Endometrium (tissue), 2 donors: Measurements from ENCODE around the gene FETUB.
"Not testable (repeated sequence)": the region's sequence is repeated elsewhere in the genome, so short reads cannot be mapped to it uniquely, and the experiment has no call there.

ENCODE experiments used
- FAIRE-seq: peaks from 2 replicates; lab custom pipeline; 2012; peaks lifted over from hg19 to GRCh38; lab: Jason Lieb, UNC
- donor health status: control.
- donor health status: control.

FETUB gene

DNA sequence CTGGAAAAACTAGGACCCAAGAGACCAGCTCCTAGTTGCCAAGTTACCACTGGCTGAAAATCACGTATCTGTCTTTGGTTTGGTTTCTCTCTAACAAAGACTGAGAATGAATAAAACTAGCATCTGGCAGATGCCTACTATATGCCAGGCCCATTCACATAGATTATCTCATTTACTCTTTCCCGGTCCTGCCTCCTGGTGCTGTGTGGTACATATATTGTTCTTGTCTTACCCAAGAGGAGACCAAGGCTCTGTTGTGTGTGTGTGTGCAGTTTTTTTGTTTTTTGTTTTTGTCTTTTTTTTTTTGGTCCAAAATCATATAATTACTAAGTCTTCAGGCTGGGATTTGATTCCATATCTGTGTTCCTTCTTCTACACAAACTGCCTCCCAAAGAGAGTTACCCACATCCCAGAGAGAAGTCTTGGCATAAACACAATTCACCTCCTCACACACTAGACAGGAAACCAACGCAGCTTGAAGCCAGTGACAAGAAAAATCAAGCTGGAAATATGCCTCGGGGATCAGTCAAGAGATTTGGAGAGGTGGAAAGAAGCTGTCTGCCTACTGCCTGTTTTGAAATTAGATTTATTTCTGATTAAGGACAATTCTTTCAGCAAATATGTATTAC lies 26.4 kb upstream of the FETUB start:
- no peak for FAIRE-seq

DNA sequence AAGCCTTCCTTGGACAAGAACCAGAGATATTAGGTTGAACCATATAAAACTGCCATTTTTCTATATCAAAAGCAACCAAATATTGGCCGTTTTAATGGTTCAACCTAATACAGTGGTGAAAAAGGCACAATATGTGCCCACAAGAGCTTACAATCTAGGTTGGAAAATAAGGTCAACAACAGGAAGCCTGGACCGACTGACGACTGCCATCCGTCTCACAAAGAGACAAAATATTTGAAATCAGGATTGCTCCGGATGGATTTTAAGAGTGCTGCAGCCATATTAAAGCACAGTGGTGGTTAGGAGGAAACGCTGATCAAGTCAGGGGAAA lies 26.0 kb upstream of the FETUB start:
- no peak for FAIRE-seq

DNA sequence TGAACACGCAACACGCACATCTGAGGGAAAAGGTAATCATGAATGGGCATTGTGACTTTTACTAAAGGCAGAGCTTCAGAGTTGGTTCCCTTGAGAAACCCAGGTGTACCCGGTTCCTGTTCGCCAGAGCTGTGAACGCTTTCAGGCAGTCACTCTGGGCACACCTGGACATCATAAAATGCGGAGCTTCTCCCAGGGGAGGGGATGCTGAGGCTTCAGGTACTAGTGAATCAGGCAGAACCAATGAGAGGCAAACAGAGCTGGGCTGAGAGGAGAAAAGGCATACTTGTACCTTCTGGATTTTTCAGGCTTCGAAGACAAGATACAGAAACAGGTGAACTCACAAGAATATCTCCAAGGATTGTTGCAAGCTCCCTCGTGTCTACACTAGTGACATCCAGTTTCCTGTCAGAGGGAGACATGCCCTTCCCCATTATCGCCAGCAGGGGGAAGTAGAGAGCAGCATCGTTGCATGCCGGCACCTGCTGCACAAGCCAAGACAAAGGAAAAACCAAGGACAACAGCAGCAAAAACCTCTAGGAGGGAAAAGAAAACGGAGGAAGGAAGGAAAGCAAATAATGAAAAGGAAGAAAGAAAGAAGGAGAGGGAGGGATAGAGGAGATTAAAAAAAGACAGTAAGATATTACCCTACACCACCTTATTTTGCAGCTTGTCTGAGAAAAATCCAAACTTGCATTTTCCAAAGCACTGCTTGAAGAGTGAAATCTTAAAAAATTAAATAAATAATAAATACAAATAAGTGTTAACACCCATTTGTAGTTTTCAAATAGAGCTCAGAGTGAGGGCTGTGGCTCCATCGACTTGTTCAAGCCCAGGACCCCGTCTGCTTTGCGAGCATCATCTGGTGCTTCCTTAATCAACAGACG lies 25.4 kb upstream of the FETUB start:
- FAIRE-seq: no peak

DNA sequence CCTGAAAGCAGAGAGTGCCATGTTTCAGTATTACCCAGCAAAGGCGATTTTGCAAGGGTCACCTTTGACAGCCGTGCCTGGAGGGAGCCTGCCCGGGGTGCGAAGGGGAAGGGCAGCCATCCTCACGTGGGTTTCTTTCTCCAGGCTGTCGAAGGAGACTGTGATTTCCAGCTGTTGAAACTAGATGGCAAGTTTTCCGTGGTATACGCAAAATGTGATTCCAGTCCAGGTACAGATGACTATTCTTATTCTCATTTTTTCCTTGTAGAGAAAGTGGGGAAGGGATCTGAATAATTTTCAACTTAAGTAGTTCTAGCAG lies 23.9 kb upstream of the FETUB start:
- no peak for FAIRE-seq

DNA sequence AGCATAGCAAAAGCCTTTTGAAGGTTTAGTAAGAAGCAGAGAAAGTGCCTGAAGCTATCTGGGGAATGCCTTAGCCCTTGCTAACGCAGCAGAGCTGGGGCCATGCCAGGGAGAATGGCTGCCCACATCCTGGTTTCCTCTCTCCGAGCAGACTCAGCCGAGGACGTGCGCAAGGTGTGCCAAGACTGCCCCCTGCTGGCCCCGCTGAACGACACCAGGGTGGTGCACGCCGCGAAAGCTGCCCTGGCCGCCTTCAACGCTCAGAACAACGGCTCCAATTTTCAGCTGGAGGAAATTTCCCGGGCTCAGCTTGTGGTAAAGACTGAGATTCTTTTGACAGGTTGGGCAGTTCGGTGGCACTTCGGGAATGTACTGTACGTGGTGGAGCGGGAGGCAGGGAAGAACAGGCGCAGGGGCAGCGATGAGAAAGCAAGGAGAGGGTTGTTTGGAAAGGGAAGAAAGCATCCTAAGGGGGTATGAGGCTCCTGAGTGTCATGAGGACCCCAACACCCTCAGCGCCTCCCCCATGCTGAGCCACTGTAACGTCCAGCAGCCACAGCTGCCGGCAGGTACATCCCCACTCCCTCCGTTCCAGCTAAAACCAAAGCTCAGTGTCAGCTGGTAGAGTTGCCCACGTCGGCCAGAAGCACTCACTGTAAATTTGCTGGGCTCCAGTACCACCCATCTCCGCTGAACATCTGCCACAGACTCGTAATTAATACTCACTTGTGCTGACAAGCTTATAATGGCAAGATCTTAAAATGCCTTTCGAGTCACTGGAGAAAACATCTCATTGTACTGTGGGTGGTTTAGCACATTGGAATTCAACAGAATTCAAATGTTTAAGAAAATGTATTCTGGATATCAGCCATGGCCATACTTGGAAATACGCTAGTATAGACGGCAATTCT lies 22.9 kb upstream of the FETUB start:
- no peak for FAIRE-seq

DNA sequence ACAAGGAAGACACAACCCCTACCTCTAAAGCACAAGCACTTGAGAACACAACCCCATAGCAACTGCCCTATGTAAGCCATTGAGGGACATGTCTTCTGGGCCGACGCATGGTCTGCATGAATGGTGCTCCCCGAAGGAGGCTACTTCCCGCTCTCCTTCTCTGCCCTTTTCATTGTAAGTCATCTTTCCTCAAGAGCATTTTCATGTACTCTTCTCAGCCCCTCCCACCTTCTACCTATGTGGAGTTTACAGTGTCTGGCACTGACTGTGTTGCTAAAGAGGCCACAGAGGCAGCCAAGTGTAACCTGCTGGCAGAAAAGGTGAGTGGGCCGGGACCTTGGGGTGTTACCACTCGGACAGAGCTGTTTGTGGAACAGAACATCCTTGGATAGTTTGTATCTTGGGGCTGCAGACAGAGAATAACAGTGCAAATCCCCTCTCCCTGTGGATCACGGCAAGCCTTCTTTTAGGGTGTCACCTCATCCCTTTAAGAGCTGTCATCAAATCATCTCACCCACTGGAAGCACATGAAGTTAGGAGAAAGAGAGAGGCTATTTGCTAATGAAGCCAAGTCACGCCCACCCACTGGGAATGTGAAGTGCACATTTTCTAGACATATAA lies 21.8 kb upstream of the FETUB start:
- FAIRE-seq: no peak

DNA sequence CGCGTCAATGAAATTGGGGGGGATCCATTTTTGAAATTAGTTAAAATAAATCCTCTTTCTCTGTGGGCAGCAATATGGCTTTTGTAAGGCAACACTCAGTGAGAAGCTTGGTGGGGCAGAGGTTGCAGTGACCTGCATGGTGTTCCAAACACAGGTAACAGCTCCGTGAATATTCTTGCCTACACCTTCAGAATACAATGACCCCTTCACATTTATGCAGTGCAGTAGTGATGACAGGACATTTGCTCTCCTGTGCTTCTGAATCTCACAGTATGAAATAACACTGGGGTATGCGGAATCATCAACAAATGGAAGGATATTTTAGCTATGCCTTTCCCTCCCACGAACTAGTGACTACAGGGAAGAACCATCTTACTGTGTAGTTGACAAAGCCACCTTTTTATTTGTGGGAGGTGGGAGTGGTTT lies 20.4 kb upstream of the FETUB start:
- FAIRE-seq: no peak

DNA sequence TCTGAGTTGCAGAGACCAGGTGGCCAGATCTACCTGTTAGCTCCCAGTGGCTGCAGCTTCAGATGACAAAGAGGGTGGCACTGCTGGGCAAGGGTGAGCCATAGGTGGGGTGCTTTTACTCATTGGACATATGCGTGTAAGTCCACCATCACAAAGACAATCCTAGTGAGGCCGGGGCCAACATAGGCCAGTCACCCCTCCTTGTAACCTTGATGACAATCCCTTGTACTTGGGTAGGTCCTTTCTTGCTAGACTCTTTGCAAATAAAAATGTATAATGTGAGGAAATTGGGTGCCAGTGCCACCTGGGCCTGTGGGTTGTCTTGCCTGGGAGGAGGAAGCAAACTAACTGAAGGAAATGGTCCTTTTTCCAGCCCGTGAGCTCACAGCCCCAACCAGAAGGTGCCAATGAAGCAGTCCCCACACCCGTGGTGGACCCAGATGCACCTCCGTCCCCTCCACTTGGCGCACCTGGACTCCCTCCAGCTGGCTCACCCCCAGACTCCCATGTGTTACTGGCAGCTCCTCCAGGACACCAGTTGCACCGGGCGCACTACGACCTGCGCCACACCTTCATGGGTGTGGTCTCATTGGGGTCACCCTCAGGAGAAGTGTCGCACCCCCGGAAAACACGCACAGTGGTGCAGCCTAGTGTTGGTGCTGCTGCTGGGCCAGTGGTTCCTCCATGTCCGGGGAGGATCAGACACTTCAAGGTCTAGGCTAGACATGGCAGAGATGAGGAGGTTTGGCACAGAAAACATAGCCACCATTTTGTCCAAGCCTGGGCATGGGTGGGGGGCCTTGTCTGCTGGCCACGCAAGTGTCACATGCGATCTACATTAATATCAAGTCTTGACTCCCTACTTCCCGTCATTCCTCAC lies 19.7 kb upstream of the FETUB start:
- FAIRE-seq: no peak

DNA sequence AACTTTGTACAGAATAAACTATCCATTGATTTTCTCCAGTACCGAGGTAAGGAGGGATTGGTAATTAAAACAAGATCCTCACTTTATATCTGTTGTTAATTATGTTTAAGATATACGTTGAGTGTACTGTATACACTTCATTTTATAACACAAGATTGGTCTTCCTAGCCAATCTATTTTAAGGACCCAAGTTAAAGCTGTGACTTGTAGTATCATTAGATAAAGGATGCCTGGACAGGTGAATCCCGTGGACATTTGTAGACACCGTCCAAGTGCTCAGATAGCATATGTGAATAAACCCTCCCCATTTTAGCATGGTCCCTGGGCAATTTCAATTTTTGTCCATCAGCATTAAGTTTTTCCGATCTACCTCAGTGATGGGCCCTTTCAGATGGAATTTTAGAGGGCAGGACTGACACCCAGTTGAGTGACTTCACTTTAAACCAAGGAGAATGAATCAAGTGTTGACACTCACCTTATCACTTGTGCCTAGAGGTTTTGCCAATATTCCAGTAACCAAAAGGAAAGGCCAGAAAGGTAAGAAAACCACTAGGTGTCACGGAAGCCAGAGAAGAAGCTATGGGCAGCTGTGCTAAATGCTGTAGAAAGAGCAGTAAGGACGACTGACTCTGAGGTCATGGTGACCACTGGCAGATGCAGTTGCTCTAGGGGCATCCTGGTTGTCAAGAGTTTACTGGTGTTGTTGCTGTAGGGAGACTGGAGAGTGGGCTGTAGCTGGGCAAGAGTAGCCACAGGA lies 18.1 kb upstream of the FETUB start:
- no peak for FAIRE-seq

DNA sequence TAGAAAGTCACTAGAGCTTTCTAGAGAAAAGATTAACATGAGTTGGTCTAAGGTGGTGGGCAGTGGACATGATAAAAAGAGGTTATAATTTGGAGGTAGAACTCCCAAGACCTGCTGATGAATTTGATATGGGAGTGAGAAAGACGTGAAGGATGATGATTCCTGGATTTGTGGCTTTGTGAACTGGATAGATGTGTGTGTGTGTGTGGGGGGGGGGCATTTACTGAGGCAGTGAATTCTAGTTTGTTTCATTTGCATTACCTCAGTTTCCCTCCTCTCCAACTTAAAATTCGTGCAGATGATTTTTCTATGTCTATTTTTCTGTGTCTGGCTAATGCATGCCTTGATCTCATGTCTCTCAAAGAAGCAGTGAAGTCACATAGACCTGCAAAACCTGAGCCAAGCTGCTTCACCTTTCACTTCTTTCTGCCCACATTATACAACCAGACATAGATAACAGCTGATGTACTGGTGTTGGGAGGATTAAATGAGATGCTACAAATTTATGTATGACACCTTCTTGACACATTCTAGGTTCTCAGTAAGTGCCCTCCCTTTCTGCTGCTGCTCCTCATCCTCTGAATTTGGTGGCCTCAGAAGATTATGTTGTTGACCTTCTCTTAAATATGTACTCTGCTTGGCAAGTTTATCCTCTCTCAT lies 17.4 kb upstream of the FETUB start:
- FAIRE-seq: no peak

DNA sequence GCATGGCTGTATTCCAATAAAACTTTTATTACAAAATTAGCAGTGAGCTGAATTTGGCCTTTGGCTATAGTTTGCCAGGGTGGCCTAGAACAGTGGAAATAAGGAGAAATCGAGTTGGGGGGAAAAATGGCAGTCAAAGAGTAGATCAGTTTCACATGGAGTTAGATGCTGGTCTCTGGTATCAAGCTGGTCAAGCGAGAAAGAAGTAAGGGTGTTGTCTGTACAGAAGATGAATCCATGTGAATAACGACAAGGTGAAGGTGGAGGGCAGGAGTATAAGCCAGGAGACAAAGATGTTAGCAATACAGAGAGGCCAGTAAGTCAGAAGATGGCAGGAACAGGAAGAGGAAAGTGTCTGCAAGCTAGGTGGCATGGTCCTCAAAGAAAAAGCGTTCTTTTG lies 15.6 kb upstream of the FETUB start:
- FAIRE-seq: no peak

DNA sequence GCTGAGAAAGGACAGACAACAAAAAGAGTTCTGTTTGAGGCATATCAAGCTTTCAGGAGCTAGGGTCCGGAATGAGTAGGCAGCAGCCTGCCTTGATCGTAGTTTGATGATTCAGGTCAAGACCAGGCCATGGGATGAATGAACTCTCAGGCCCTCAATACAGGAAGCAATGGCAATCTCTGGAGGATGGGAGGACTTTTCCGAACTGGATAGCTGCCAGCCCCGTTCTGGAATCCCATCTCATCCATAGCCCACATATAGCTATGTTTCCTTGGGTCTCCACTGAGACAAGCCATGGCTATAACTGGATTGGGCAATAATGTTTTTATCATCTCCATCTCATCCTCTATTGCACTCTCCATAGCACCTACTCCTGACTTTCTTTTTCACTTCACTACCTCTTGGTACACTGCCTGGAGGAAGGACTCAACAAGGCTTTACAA lies 14.6 kb upstream of the FETUB start:
- FAIRE-seq: no peak

DNA sequence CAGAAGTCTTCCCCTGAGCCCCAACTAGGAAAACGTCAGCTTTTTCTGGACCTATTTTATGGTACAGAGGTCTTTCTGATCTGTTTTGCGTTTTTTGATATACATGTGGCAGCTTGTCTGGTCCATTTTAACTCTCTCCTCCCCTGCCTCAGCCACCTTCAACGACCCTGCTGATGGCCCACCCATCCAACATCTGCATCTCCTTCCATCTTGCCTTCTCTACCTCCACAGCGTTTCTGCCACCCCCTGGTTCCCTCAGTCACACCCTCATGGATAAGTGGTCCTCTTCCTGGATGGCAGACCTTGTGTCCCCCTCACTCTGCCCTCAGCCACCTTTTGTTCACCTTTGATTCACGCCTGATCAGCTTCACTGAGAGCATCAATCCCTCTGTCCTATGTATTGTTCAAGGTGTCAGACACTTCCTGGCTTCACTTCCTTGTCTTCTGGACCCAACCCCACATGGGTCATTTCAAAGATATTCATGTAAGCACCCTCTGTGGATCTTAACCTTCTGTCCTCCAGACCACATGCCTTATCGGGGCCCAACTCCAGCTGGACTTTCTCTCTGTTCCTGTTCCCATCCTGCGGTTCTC lies 13.8 kb upstream of the FETUB start:
- no peak for FAIRE-seq

DNA sequence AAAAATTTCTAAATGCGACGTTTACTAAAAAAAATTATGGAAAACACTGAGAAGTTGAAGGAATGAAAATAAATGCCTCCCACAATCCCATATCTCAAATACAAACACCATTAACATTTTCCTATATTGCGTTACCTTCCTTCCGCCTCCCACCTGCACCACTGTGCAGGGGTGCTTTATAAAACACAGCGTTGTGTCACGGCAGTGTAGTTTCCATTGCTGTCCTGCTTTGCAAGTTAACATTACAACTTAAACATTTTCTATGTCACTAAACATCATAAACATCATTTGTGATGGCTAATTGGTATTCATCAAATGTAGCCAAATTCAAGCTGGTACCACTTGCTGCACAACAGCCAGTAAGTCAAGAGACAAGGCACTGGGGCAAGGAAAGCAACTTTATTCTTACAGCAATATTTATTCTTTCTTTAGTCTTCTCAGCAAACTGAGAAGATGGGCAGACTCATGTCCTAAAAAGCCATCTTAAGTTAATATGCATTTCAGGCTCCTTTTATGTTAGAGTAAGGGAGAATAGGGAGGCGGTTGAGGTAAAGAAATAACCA lies 12.3 kb upstream of the FETUB start:
- no peak for FAIRE-seq

DNA sequence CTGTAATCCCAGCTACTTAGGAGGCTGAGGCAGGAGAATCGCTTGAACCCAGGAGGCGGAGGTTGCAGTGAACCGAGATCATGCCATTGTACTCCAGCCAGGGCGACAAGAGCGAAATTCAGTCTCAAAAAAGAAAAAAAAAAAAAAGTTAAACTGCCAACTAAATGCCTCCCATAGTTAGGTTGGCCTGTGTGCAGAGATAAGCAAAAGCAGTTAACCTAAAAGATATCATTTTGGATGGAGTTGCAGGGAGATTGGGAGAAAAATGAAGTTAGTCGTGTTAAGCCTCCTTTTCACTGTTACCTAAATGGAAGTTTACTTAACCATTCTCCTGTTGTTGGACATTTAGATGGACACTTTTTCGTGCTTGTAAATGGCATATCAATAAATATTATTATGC lies 11.4 kb upstream of the FETUB start:
- no peak for FAIRE-seq

DNA sequence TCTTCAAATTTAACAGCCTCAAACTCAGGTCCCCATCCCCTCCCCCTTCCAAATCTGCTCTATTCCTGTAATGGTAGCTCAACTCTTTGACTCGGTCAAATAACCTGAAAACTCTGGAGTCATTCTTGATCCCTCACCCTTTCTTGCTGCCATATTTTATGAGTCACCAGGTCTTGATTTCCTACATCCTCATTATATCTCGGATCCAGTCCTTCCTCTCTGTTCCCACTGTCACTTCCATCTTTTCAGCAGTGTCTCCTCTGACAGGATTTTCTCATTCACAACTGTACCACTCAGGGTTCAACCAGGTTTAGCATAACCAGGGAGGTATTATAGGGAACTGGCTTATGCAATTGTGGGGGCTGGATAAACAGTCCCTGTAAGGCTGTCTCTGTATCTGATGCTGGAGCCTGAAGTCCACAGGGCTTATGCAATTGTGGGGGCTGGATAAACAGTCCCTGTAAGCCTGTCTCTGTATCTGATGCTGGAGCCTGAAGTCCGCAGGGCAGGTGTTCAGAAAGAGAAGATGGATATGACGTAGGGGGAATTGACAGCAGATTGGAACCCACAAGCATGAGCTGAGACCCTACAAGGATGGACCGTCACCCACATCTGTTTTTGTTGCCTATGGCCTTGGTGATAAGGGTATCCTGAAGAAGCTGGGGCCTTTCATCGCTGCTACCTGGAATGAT lies 9.1 kb upstream of the FETUB start:
- no peak for FAIRE-seq

DNA sequence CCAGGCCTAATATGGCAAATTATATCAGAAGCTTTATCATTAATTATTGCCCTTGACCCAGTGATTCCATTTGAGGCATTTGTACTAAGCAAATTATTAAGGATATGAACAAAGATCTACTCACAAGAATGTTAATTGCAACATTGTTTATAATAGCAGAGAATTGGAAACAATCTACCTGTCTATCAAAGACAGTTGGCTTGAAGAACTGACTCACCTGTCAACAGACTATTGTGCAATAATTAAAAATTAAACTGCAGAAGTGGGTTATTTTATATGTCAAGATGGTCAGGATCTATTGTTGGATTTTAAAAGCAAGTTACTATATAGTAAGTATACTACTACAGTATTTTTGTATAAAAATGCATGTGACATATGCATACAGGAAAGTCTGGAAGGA lies 6.7 kb upstream of the FETUB start:
- no peak for FAIRE-seq

DNA sequence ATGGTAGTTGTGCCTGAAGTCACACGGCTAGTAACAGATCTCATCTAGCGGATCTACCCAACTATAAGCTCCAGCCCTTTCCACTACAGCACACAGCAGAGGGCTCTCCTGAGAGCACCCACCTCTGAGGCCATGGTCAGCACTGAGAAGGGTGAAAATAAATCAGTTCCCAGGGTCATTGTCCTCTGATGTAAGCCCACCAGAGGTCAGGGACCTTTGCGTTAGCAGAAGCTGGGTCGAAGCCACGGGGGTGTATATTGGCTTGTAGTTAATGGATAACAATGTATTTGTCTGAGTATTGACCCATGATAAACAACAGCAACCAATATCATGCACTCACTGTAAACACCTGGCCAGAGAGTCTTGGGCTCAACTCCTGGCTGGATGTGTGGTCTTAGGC lies 6.0 kb upstream of the FETUB start:
- FAIRE-seq: not testable (repeated sequence)

DNA sequence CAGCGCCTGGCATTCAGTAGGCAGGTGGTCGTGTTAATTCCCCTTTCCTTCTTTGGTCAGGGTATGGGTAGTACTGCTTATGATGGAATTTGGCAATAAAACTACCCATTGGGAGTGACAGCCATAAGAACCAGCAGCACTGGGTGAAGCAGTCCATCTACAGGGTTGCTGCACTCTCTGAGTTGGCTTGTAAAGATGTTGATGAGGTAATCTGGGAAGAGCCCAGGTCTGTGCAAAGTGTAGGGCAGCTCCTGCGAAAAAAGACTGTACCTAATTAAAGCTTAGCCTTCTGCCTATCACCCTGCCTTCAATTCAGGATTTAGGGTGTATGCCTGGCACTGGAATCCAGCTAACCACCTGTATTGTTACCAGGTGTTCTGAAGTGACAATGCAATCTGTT lies 4.7 kb upstream of the FETUB start:
- no peak for FAIRE-seq
